Mesendoderm (in vitro differentiated cells): ENCODE results near the gene SAT1. TPM values are rescaled to one million over a fixed set of nuclear protein-coding genes. Genes with fewer than 3 reads are reported as not detected.

ENCODE experiments used
- DNase-seq: peaks from one replicate; pipeline ENCODE4 v3.0.0; 2013
- H2AK5ac ChIP-seq: 2 replicates; pipeline ENCODE4 v1.6.1; 2013; ENCODE audit warnings: low read length, inconsistent platforms
- H2BK120ac ChIP-seq: 2 replicates; pipeline ENCODE4 v1.6.1; 2013; ENCODE audit warnings: low read depth, mild to moderate bottlenecking, low read length, moderate library complexity, mixed read lengths
- H2BK15ac ChIP-seq: replicated peaks from 2 replicates; pipeline ENCODE4 v1.6.1; 2013; ENCODE audit warnings: low read depth, mild to moderate bottlenecking, moderate library complexity
- H2BK5ac ChIP-seq: 2 replicates; pipeline ENCODE4 v1.6.1; 2013; ENCODE audit warnings: low read length, inconsistent platforms
- H3K18ac ChIP-seq: 2 replicates; pipeline ENCODE4 v1.6.1; 2013; ENCODE audit warnings: mild to moderate bottlenecking, low read length, mixed read lengths
- H3K23ac ChIP-seq: one replicate; pipeline ENCODE4 v1.6.1; 2013; ENCODE audit warnings: low read length
- H3K27ac ChIP-seq: 2 replicates; pipeline ENCODE4 v1.5.1; 2013; ENCODE audit warnings: low read depth, mild to moderate bottlenecking, inconsistent platforms, low read length, moderate library complexity
- H3K27me3 ChIP-seq: 2 replicates; pipeline ENCODE4 v1.6.1; 2013; ENCODE audit warnings: low read length, control low read depth, mild to moderate bottlenecking, inconsistent platforms; ENCODE audit not compliant: insufficient read depth, poor library complexity
- H3K36me3 ChIP-seq: 2 replicates; pipeline ENCODE4 v1.6.1; 2013; ENCODE audit warnings: low read length, inconsistent platforms; ENCODE audit not compliant: control insufficient read depth, insufficient read depth
- H3K4ac ChIP-seq: one replicate; pipeline ENCODE4 v1.6.1; 2013; ENCODE audit warnings: low read depth, mild to moderate bottlenecking, low read length, moderate library complexity
- H3K4me1 ChIP-seq: 2 replicates; pipeline ENCODE4 v1.6.1; 2013; ENCODE audit warnings: low read depth, low read length, inconsistent platforms; ENCODE audit not compliant: control insufficient read depth
- H3K4me2 ChIP-seq: 2 replicates; pipeline ENCODE4 v1.6.1; 2013; ENCODE audit warnings: low read length
- H3K4me3 ChIP-seq: 2 replicates; pipeline ENCODE4 v1.5.1; 2013; ENCODE audit warnings: mild to moderate bottlenecking, low read length
- H3K56ac ChIP-seq: one replicate; pipeline ENCODE4 v1.6.1; 2013; ENCODE audit warnings: low read length
- H3K79me1 ChIP-seq: 2 replicates; pipeline ENCODE4 v1.6.1; 2013; ENCODE audit warnings: low read length, inconsistent platforms
- H3K79me2 ChIP-seq: 2 replicates; pipeline ENCODE4 v1.6.1; 2013; ENCODE audit warnings: mild to moderate bottlenecking, low read length; ENCODE audit not compliant: control insufficient read depth, insufficient read depth
- H3K9ac ChIP-seq: 2 replicates; pipeline ENCODE4 v1.6.1; 2013; ENCODE audit warnings: low read length, inconsistent platforms
- H4K5ac ChIP-seq: one replicate; pipeline ENCODE4 v1.6.1; 2013; ENCODE audit warnings: low read length
- H4K8ac ChIP-seq: one replicate; pipeline ENCODE4 v1.6.1; 2013; ENCODE audit warnings: low read depth, mild to moderate bottlenecking, control low read depth, low read length, moderate library complexity
- WGBS: extraction: QIAGEN DNeasy Blood & Tissue Kit; methylation state at CpG from one replicate; pipeline ENCODE4 v1.1.7; 2013; ENCODE audit warnings: low lambda C conversion rate, missing lambda C conversion rate; ENCODE audit not compliant: insufficient coverage; ENCODE audit errors: extremely low coverage; 5-methylcytosine and 5-hydroxymethylcytosine counted together
- small RNA-seq: library from polyadenylated mRNA; stranded (forward); fragments of <200 nt; extraction: miRNeasy Mini kit (QIAGEN cat#:217004); gene quantifications from one replicate; pipeline ENCODE3, GENCODE V24; 2013; ENCODE audit not compliant: insufficient read depth

SAT1 gene

GRCh38 chrX:23826653-23827052 lies 43.7 kb downstream of the SAT1 start:
- H3K9ac ChIP-seq = no peak overlapping the region
- no peak overlapping the region for H3K18ac ChIP-seq
- H3K79me2 ChIP-seq = no peaks in the 10 kb centered on the region
- H3K4me3 ChIP-seq = no peak overlapping the region
- no peak overlapping the region for H4K8ac ChIP-seq
- no peaks in the 10 kb centered on the region for H3K79me1 ChIP-seq
- H4K5ac ChIP-seq = no peak overlapping the region
- H2BK5ac ChIP-seq = no peak overlapping the region
- H3K27me3 ChIP-seq = no peaks in the 10 kb centered on the region
- H3K23ac ChIP-seq = no peak overlapping the region
- H2BK120ac ChIP-seq = no peak overlapping the region
- H3K4me2 ChIP-seq = no peak overlapping the region
- no peak overlapping the region for H3K27ac ChIP-seq
- no peaks in the 10 kb centered on the region for H3K4me1 ChIP-seq
- no peak for DNase-seq
- no peak overlapping the region for H3K4ac ChIP-seq
- no peak overlapping the region for H2AK5ac ChIP-seq
- no peak overlapping the region for H2BK15ac ChIP-seq
- H3K56ac ChIP-seq = no peak overlapping the region
- H3K36me3 ChIP-seq = no peaks in the 10 kb centered on the region

DNA sequence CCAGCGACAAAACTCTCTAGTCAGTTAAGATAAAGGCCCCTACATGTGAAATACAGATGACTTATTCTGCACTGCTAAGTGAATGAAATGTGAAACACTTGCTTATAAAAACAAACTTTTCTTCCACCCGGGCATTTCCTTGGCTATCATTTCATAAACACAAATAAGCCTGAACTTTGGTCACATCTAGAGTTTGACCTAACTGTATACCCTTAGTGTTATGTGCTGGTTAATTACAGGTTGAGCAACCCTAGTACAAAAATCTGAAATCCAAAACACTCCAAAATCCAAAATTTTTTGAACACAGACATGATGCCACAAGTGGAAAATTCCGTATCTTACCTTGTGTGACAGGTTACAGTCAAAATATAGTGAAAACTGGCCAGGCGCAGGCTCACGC lies 45.9 kb downstream of the SAT1 start:
- H2BK15ac ChIP-seq = no peak overlapping the region
- no peak overlapping the region for H4K5ac ChIP-seq
- no peaks in the 10 kb centered on the region for H3K79me2 ChIP-seq
- H3K4ac ChIP-seq = no peak overlapping the region
- no peak overlapping the region for H4K8ac ChIP-seq
- no peak overlapping the region for H3K18ac ChIP-seq
- H3K79me1 ChIP-seq = no peaks in the 10 kb centered on the region
- no peak for DNase-seq
- no peak overlapping the region for H2BK5ac ChIP-seq
- H3K23ac ChIP-seq = no peak overlapping the region
- no peaks in the 10 kb centered on the region for H3K36me3 ChIP-seq
- H2AK5ac ChIP-seq = no peak overlapping the region
- no peaks in the 10 kb centered on the region for H3K4me1 ChIP-seq
- no CpG with 5 or more reads among the region's 5 CpGs for WGBS
- H3K27me3 ChIP-seq = no peaks in the 10 kb centered on the region
- H3K56ac ChIP-seq = no peak overlapping the region
- no peak overlapping the region for H3K27ac ChIP-seq
- H3K4me2 ChIP-seq = no peak overlapping the region
- no peak overlapping the region for H3K4me3 ChIP-seq
- no peak overlapping the region for H2BK120ac ChIP-seq
- no peak overlapping the region for H3K9ac ChIP-seq

DNA sequence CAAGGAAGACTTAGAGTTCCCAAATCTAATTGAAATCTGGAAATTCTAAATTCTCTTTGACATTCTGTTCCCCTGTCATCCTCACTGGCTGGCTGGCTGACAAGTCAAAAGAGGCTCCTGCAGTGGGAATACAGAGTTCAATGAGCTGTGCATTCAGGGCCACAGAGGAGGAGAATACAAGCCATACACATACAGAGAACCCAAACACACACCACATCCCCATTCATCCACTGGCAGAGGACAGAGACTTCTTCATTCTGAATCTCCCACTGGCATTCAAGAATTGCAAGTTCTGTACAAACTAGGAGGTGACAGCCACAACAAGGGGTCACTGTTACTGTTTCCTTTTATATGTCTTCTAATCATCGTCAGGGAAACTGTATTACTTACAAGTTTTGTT lies 49.7 kb downstream of the SAT1 start:
- H3K4me2 ChIP-seq = no peak overlapping the region
- no peaks in the 10 kb centered on the region for H3K4me1 ChIP-seq
- H4K5ac ChIP-seq = no peak overlapping the region
- H4K8ac ChIP-seq = no peak overlapping the region
- no peak overlapping the region for H3K23ac ChIP-seq
- no peak overlapping the region for H3K56ac ChIP-seq
- no peak overlapping the region for H2AK5ac ChIP-seq
- H2BK120ac ChIP-seq = no peak overlapping the region
- no peaks in the 10 kb centered on the region for H3K36me3 ChIP-seq
- no peak overlapping the region for H2BK15ac ChIP-seq
- no peak overlapping the region for H3K4me3 ChIP-seq
- H3K18ac ChIP-seq = no peak overlapping the region
- H3K79me2 ChIP-seq = no peaks in the 10 kb centered on the region
- no peak overlapping the region for H3K27ac ChIP-seq
- WGBS = no CpG with 5 or more reads among the region's 1 CpG
- H3K27me3 ChIP-seq = no peaks in the 10 kb centered on the region
- H3K4ac ChIP-seq = no peak overlapping the region
- H3K9ac ChIP-seq = no peak overlapping the region
- DNase-seq = no peak
- no peak overlapping the region for H2BK5ac ChIP-seq
- H3K79me1 ChIP-seq = no peaks in the 10 kb centered on the region

Small RNA genes lying within 50 kb of the gene (small RNA-seq; reads per million reads assigned to genes)
- gene RF00019 = not detected
